ENCODE data around the gene BROX.
"Not testable (repeated sequence)": the region's sequence is repeated elsewhere in the genome, so short reads cannot be mapped to it uniquely, and the experiment has no call there.

The BROX gene

GRCh38 chr1:222732216-222733159, 20.1 kb downstream of the BROX start:
- FAIRE-seq: no peak

- no peak for FAIRE-seq
Observed at GRCh38 chr1:222734740-222735139, 22.4 kb downstream of the BROX start.

GRCh38 chr1:222736470-222736869, 24.1 kb downstream of the BROX start:
- no peak for FAIRE-seq

- no peak for FAIRE-seq
Observed at GRCh38 chr1:222736972-222737371, 24.6 kb downstream of the BROX start, which contains the start of gene FAM177B. TSS of gene FAM177B (plus strand) at chr1:222737202. CDS start at chr1:222746546, 9,344 bp downstream.

GRCh38 chr1:222739465-222739864, 27.1 kb downstream of the BROX start:
- FAIRE-seq: no peak

GRCh38 chr1:222739929-222740328, 27.6 kb downstream of the BROX start:
- FAIRE-seq: no peak

- FAIRE-seq: not testable (repeated sequence)
Observed at GRCh38 chr1:222741630-222742457, 29.5 kb downstream of the BROX start.

- no peak for FAIRE-seq
Observed at GRCh38 chr1:222749927-222750326, 37.6 kb downstream of the BROX start.

- FAIRE-seq: no peak
Observed at GRCh38 chr1:222750651-222751050, 38.3 kb downstream of the BROX start.

GRCh38 chr1:222751255-222751654, 38.9 kb downstream of the BROX start:
- no peak for FAIRE-seq

GRCh38 chr1:222754366-222755139, 42.2 kb downstream of the BROX start:
- no peak for FAIRE-seq

- no peak for FAIRE-seq
Observed at GRCh38 chr1:222757646-222758268, 45.4 kb downstream of the BROX start.

- no peak for FAIRE-seq
Observed at GRCh38 chr1:222759451-222760035, 47.2 kb downstream of the BROX start.

- FAIRE-seq: no peak
Observed at GRCh38 chr1:222761083-222761482, 48.7 kb downstream of the BROX start.

GRCh38 chr1:222762178-222762577, 49.8 kb downstream of the BROX start:
- FAIRE-seq: not testable (repeated sequence)

GRCh38 chr1:222767152-222767571, 54.8 kb downstream of the BROX start:
- no peak for FAIRE-seq

GRCh38 chr1:222768592-222768991, 56.2 kb downstream of the BROX start:
- no peak for FAIRE-seq

GRCh38 chr1:222769181-222769580, 56.8 kb downstream of the BROX start:
- FAIRE-seq: no peak

GRCh38 chr1:222769971-222770620, 57.7 kb downstream of the BROX start:
- FAIRE-seq: no peak

- no peak for FAIRE-seq
Observed at GRCh38 chr1:222772996-222773379, 60.6 kb downstream of the BROX start.

- no peak for FAIRE-seq
Observed at GRCh38 chr1:222777463-222777862, 65.1 kb downstream of the BROX start.
